Hypothalamus (tissue), 51 donors: ENCODE measurements around the gene EHF.

ENCODE experiments used
- DNase-seq, 51 donors: peaks; one replicate each; lab custom pipeline; 2025; lab: John Stamatoyannopoulos, UW

The EHF gene

GRCh38 chr11:34601085-34601444 is 19.8 kb upstream of the EHF start:
- no peak for DNase-seq

- no peak for DNase-seq
Observed at GRCh38 chr11:34601609-34602008, 19.3 kb upstream of the EHF start.

GRCh38 chr11:34602245-34602644 is 18.6 kb upstream of the EHF start:
- no peak for DNase-seq

- DNase-seq: no peak
Observed at GRCh38 chr11:34603129-34604001, 17.5 kb upstream of the EHF start.

- no peak for DNase-seq
Observed at GRCh38 chr11:34604145-34604544, 16.7 kb upstream of the EHF start.

- no peak for DNase-seq
Observed at GRCh38 chr11:34604911-34605310, 16.0 kb upstream of the EHF start.

- DNase-seq: no peak
Observed at GRCh38 chr11:34605481-34606325, 15.2 kb upstream of the EHF start.

- no peak for DNase-seq
Observed at GRCh38 chr11:34606326-34607120, 14.4 kb upstream of the EHF start.

- DNase-seq: no peak
Observed at GRCh38 chr11:34609187-34609751, 11.6 kb upstream of the EHF start.

GRCh38 chr11:34609850-34610249 is 11.0 kb upstream of the EHF start:
- DNase-seq: peak in 1 of 51 donors; percentile 16

- DNase-seq: no peak
Observed at GRCh38 chr11:34610324-34611041, 10.4 kb upstream of the EHF start.

- no peak for DNase-seq
Observed at GRCh38 chr11:34613015-34613414, 7.9 kb upstream of the EHF start.

- no peak for DNase-seq
Observed at GRCh38 chr11:34613552-34614056, 7.3 kb upstream of the EHF start.

- no peak for DNase-seq
Observed at GRCh38 chr11:34614344-34615104, 6.4 kb upstream of the EHF start.

GRCh38 chr11:34616086-34616485 is 4.8 kb upstream of the EHF start:
- no peak for DNase-seq

GRCh38 chr11:34616830-34617504 is 3.9 kb upstream of the EHF start:
- DNase-seq: no peak

GRCh38 chr11:34618406-34618805 is 2.5 kb upstream of the EHF start:
- DNase-seq: no peak

GRCh38 chr11:34619062-34619516 is 1.8 kb upstream of the EHF start:
- DNase-seq: no peak
